Globus pallidus (tissue), 1 donor: ENCODE data around the gene CYP2C9.
"Not testable (repeated sequence)": the region's sequence is repeated elsewhere in the genome, so short reads cannot be mapped to it uniquely, and the experiment has no call there.

Experiments
- DNase-seq: peaks from one replicate; pipeline ENCODE4 v3.0.0-alpha.2; 2015; ENCODE audit warnings: low spot score

CYP2C9 gene

DNA sequence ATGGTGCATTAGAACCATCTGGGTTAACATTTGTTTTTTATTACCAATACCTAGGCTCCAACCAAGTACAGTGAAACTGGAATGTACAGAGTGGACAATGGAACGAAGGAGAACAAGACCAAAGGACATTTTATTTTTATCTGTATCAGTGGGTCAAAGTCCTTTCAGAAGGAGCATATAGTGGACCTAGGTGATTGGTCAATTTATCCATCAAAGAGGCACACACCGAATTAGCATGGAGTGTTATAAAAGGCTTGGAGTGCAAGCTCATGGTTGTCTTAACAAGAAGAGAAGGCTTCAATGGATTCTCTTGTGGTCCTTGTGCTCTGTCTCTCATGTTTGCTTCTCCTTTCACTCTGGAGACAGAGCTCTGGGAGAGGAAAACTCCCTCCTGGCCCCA lies at the start of gene CYP2C9:
TSS of gene CYP2C9 (plus strand) at position 276 of the 400 bp plus-strand sequence. CDS start at position 301, 25 bp downstream.
- DNase-seq: no peak

DNA sequence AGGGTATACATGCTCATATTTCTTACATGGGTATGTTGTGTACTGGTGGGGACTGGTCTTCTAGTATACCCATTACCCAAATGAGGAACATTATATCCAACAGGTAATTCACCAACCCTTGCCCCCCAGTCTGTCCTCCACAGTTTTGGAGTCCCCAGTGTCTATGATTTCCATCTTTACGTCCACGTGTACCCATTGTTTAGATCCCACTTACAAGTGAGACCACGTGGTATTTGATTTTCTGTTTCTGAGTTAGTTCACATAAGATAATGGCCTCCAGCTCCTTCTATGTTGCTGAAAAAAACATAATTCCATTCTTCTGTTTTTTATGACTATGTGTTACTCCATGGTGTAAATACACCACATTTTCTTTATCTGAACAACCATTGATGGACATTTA lies 49.3 kb upstream of the CYP2C9 start:
- no peak for DNase-seq

DNA sequence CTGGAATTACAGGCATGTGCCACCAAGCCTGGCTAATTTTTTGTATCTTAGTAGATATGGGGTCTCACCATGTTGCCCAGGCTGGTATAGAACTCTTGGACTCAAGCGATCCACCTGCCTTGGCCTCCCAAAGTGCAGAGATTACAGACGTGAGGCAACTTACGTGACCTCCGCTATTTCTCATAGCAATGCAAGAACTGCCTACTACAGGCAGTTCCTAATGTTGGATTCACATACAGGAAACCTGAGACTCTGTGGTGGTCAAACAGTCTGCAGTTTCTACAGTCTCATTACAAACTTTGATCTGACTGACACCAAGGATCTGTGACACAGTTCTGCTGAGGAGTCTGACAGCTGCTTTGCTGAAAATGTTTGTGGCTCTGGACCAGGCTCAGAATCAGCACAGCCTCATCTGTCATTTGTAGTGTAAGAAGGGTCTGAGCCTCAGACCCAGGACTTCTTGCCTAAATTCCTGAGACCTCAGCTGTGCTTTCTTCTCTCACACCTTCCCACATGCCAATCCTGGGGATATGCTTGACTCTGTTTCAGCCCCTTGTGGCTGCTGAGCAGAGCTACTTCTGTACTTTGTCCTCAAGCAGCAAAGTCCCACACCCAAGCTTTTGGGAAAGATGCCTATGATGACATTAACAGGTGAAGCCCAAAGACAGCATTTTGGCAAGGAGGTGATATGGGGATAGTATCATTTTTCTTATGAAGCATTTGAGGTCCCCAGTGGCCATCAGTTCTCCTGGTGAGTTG lies 48.0 kb upstream of the CYP2C9 start:
- DNase-seq: no peak

DNA sequence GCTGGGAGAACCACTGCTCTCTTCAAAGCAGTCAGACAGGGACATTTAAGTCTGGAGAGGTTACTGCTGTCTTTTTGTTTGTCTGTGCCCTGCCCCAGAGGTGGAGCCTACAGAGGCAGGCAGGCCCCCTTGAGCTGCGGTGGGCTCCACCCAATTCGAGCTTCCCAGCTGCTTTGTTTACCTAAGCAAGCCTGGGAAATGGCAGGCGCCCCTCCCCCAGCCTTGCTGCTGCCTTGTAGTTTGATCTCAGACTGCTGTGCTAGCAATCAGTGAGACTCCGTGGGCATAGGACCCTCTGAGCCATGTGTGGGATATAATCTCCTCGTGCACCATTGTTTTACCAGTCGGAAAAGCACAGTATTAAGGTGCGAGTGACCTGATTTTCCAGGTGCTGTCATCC lies 40.0 kb upstream of the CYP2C9 start:
- DNase-seq: not testable (repeated sequence)

DNA sequence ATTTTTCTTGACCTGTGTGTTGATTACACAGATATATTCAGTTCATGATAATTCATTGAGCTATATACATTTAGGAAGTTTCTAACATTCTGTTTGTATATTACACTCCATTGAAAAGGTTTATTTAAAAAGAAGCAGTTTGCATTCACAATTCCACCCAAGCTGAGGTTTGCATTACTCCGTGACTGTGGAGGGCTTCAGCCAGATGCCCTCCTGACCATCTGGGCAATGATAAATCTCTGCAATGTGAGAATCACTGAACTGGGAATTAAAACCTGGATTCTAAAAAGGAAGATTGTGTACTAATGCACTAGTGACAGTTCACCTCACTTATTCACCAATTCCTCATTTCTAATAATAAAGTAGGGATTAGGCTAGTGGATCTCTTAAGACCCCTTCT lies 36.4 kb upstream of the CYP2C9 start:
- DNase-seq: no peak

DNA sequence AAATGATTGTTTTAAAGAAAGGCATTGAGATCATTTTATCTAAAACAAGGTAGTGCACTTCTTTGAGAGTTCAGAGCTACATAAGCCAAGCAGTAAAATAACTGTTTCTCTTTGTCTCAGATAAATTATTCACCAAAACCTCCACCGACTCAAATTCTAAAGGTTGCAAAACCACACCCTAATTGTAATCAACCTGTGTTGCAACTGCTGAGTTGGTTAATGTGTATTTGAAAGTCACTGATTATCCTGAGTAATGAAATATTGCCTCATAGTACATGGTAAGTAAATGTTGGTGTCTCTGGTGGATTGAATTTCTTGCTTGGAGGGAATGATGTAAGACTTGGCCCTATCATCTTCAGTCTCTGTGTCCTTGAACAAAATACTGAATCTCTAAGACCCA lies 35.9 kb upstream of the CYP2C9 start:
- no peak for DNase-seq

DNA sequence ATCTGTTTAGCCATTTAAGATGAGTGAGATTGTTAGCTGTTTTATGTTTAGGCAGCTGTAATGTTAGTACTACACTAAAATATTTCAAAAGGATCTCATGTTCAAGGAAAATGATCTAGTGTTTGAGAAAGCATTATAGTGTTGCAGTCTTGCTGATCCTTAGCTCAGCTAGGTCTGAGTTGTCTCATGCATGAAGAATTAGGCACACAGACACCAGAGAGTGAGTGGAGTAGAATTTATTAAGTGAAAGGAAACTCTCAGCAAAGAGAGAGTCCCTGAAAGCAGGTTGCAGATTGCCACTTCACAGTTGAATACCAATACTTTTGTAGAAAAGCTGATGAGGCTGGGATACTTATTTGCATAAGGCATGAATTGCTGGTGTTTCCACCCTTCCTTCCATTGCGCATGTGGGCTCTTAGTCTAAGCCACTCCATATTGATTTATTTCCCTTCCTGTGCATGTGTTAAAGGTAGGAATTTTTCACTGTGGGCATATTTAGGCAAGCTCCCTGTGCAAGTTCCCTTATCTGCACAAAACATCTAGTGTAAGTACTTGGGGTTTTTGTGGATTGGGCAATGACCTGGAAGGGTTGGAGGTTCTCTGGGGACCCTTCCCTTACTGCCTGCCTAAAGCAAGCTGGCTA lies 33.8 kb upstream of the CYP2C9 start:
- DNase-seq: not testable (repeated sequence)

DNA sequence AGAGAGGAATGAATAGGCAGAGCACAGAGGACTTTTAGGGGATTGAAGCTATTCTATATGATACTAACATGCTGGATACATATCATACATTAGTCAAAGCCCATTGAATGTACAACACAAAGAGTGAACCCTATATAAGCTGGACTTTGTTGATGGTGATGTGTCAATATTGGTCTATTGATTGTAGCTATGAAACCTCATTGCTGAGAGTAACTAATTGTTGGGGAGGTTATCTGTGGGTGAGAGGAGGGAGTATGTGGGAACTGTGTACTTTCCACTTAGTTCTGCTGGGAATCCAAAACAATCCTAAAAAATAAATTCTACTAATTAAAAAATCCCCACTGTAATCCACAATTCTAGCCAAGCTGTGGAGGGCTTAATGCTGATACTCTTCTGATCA lies 22.0 kb upstream of the CYP2C9 start:
- no peak for DNase-seq

DNA sequence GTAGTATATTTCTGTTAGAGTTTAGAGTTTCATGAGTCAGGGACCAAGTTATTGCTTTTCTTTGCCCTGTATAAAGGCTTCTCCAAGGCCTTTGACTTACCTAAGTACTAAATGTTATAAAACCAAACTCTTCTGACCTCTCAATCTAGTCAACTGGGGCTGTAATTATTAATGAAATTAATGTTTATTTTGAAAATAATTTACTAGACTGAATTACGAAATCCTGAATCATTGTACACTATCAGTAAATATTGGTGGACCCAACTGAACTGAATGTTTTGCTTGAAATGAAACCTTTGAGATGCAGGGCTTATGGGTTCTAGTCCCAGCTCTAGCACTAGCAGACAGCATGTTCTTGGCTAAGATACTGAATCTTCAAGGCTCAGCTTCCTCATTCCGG lies 1.7 kb upstream of the CYP2C9 start:
- DNase-seq: no peak

DNA sequence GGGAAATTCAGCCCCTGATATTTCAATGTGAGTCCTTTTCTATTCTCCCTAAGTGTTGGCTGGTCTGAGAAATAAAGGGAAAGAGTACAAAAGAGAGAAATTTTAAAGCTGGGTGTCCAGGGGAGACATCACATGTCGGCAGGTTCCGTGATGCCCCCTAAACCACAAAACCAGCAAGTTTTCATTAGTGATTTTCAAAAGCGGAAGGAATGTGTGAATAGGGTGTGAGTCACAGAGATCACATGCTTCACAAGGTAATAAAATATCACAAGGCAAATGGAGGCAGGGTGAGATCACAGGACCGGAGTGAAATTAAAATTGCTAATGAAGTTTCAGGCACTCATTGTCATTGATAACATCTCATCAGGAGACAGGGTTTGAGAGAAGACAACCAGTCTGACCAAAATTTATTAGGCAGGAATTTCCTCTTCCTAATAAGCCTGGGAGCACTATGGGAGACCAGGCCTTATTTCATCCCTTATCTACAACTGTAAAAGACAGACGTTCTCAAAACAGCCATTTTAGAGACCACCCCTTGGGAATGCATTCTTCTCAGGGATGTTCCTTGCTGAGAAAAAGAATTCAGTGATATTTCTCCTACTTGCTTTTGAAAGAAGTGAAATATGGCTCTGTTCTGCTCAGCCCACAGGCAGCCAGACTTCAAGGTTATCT lies 5.1 kb downstream of the CYP2C9 start:
- not testable (repeated sequence) for DNase-seq

DNA sequence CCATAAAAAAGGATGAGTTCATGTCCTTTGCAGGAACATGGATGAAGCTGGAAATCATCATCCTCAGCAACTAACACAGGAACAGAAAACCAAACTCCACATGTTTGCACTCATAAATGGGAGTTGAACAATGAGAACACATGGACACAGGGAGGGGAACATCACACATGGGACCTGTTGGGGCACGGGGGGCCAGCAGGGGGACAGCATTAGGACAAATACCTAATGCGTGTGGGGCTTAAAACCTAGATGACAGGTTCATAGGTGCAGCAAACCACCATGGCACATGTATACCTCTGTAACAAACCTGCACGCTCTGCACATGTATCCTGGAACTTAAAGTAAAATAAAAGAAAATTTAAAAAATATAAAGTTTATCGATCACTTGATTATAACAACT lies 7.7 kb downstream of the CYP2C9 start:
- DNase-seq: not testable (repeated sequence)

DNA sequence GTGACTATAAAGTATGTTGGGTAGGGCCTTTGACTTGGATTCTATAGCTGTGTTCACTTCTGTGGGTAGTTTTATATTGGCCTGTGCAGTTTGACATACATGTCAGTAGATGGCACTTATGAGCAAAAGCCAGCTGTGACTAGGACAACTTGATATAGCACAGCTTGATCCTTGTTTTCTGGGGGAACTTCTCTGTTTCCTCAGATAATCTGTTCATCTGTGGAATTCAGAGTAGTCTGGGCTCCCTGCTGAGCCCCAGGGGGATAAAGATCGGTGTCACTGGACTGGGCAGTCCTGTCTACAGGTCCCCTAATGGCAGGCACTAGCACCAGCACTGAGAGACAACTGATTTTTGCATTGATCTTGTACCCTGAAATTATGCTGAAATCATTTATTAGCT lies 25.4 kb downstream of the CYP2C9 start:
- DNase-seq: peak; percentile 3

DNA sequence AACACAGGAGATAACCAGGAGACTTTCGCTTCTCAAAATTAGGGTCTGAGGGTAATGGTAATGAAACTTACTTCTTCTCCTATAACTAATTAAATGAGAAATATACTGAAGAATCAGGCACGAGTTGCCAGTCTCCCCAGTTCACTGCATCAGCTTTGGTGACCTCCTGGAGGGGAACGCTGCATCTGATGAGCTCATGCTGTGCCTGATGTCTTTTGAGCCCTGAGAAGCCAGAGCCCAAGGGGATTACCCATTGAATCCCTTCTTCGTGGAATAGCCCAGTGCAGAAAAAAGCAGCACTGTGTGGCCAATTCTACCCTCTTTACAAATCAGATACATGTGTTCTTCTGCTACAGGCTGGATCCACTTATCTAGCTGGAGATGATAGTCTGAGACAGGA lies 45.1 kb downstream of the CYP2C9 start:
- DNase-seq: no peak

DNA sequence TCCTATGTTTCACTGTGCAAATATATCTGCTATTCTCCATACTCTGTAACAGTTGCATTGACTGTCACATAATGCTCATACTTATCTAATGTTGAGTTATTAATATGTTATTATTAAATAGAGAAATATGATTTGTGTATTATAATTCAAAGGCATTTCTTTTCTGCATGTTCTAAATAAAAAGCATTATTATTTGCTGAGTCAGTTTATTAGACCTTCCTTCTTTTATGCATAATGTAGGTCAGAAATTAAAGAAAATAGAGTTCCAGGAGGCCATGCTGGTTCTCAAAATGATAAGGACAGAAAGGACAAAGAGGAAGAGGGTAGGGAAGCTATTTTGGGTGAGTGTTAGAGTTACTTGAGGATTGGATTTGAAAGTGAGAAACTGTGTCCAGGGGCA lies 50.7 kb downstream of the CYP2C9 start:
- no peak for DNase-seq

DNA sequence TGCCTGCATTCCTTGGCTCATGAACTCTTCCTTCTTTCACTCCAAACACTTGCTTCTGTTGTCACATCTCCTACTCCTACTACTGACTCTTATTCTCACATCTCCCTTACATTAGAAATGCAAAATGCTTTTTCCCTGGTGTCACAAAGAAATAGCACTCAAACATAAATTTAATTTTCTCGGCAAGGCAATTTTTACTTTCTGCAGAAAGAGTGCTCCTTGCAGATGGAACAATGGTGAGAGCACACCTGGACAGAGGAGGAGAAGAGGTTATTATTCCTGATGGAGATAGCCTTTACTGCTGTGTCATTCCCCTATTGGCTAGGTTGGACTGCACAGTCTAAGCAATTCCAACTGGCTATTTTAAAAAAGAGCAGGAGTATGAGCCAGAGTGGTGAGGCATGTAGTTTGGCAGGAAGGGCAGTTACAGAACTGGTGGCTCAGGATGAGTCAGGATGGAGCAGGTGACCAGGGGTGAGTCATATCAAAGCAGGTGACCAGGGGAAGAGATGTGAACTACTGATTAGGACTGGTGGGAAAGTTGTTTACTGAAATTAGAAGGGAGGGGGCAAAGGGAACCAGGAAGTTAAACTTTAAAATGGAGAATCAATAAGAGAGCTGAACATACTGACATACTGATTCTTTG lies 52.9 kb downstream of the CYP2C9 start:
- no peak for DNase-seq

DNA sequence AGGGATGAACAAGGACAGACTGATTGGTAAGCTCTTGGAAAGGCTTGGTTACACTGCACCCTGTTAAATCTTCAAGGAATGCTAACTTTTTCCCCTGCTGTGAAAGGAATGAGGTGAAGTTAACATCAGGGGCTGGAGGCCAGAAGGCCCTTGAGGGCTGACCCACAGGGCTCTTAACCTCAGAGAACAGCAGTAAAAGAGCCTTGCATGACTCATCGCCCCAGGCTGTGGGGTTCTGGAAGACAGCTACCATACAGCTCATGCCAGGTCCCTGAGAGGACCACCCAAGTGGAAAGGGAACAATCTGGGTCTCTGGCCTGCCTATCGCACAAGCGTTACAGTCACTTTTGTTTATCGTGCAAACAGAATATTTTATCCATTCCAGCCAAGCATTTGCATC lies 54.4 kb downstream of the CYP2C9 start:
- no peak for DNase-seq

DNA sequence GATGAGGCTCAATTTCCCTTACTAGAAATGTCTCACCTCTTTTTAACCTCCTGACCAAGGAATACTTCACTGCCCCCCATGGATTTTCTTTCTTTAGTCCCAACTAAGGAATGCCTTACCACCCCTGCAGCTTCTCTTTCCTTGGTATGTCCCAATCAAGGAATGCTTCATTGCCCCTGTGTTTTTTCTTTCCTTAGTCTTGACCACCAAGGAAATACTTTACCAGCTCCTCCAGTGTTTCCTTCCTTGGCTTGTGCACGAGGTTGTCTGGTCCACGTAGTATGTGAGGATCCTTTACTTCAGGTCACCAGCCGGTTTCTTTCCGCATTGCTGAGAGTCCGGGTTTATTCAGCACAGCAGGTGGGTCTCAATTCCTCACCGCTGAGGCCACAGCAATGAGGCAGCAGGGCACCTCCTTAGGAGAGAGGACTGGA lies 59.3 kb downstream of the CYP2C9 start:
- no peak for DNase-seq

DNA sequence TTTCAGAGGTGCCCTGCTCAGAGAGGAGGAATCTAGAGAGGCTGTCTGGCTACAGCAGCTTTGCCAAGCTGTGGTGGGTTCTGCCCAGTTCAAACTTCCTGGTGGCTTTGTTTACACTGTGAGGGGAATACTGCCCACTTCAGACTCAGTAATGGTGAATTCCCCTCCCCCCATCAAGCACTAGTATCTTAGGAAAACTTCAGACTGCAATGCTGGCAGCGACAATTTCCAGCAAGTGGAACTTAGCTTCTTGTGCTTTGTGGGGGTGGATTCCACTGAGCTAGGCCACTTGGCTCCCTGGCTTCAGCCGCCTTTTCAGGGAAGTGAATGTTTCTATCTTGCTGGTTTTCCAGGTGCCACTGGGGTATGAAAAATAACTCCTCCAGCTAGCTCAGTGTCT lies 88.0 kb downstream of the CYP2C9 start:
- DNase-seq: no peak

DNA sequence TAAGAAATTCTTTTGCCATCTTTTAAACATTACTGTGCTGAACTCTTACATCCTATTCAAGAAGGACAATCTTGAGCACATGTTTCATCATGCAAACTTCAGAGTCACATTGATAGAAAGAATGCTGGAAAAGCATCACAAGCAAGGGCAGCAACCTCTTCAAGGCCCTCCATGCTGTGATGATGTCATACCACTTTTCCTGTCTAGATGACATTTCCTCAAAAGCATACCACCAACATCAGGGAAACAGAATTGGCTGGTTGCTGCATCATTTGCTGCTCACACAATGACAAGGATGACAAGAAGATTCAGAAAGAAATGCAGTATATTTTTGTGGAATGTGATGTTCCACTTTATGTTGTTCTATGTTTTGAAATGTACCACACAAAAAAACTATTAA lies 93.2 kb downstream of the CYP2C9 start:
- no peak for DNase-seq

DNA sequence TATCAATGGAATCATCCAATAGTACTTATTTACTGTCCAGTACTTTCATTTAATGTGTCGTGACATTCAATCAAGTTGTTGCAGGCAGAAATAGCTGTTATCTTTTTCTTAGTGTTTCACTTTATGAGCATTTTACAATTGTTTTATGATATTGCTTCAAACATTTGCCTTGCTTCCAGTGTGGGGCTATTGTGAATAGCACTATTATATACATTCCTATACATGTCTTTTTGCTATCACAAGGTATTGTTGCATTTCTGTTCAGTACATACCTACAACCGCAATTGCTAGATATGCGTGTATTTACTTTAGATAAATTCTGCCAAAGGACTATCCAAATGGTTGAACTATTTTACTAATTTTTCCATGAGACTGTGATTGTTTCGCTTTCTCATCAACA lies 95.9 kb downstream of the CYP2C9 start:
- no peak for DNase-seq

DNA sequence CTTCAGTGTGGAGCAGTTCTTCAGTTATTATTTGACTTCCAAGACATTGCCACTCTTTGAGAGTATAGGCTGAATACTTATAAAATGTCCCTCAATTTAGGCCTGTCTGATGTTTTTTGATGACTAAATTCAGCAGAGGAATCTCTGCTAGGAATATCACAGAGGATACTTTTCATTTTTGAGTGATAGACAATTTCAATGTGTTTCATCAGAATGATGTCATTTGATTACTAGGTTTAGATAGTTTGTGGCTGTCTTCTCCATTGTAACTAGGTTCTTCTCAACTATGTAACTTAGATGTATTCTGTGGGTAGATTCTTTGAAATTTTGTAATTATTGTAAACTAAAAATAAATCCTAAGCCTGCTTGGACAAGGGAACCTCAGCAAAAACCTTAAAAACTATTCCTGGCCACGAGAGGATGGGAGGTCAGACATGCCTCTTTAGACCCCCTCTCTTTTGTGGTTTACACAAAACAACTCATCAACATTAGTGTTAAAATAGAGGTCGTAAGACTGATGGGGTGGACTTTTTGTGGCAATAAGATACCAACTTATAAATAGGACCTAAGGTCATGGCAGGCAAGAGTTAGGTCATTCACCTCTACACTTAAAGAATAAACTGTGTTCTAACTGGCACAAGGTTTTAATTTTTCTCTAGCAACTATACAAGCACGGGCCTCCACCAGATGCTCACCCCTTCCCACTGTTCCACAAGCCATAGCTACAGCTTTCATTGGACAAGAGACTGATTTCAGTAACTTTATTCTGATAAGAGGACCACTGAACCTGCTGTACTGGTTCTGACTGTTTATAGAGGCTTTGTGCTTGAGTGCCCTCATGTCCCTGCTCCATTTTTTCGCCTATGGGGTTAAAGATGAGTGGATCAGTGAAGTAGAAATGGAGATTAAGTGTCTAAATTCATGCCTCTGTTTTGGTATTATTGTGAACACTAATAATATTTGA lies 97.2 kb downstream of the CYP2C9 start:
- no peak for DNase-seq

DNA sequence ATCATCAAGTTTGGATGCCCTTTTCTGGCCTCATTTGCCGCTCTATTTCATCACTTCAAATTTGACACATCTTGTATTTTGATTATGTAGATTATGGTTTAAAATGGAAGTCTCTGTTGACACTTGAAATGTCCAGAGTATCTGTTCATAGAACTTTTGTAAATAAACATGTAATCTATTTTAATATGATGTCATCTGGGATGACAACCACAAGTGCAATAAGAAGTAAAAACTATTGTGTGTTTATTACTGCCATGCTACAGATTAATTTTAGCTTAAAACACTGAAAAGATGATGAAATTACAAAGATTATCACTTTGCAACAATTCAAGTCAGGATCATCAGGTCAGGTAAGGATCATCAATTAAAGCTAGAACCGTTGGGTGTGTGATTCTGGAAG lies 100.8 kb downstream of the CYP2C9 start:
- DNase-seq: no peak
